ENCODE data around the gene CIB4. TPM values are rescaled to one million over a fixed set of nuclear protein-coding genes. Genes with fewer than 3 reads are reported as not detected.

CIB4 gene
- total RNA-seq, 2 experiments from 2014 or later: not detected

- ATAC-seq (no peak), DNase-seq (no peak)
- CTCF ChIA-PET: no interaction called here
- Mint-ChIP-seq H3K4me1 (no peaks in the 10 kb centered on the region), H3K36me3 (no peaks in the 10 kb centered on the region), H3K27me3 (no peaks in the 10 kb centered on the region), H3K4me3 (no peak overlapping the region), H3K27ac (no peak overlapping the region), H3K9me3 (ENCODE audit: low read depth) (no peaks in the 10 kb centered on the region)
Observed at GRCh38 chr2:26534865-26535662, 106.1 kb downstream of the CIB4 start.

- H3K4me3 Mint-ChIP-seq: no peak overlapping the region
- DNase-seq: no peak
- ATAC-seq: no peak
- no peaks in the 10 kb centered on the region for H3K9me3 Mint-ChIP-seq (ENCODE audit: low read depth)
- no peak overlapping the region for H3K27ac Mint-ChIP-seq
- no peaks in the 10 kb centered on the region for H3K4me1 Mint-ChIP-seq
- CTCF ChIA-PET: no interaction called here
- H3K36me3 Mint-ChIP-seq: no peaks in the 10 kb centered on the region
- H3K27me3 Mint-ChIP-seq: no peaks in the 10 kb centered on the region
Observed at GRCh38 chr2:26534098-26534864, 106.9 kb downstream of the CIB4 start.

- ATAC-seq: no peak
- H3K4me1 Mint-ChIP-seq: no peaks in the 10 kb centered on the region
Observed at GRCh38 chr2:26533661-26534060, 107.5 kb downstream of the CIB4 start.

GRCh38 chr2:26532301-26533250 is 108.6 kb downstream of the CIB4 start:
- H3K4me1 Mint-ChIP-seq: no peaks in the 10 kb centered on the region
- peaks cover 3% of the 10 kb centered on the region for H3K27me3 Mint-ChIP-seq
- H3K9me3 Mint-ChIP-seq (ENCODE audit: low read depth): no peaks in the 10 kb centered on the region
- H3K27ac Mint-ChIP-seq: no peak overlapping the region
- H3K36me3 Mint-ChIP-seq: no peaks in the 10 kb centered on the region
- ATAC-seq (peak; percentile 27), DNase-seq (no peak)
- CTCF ChIA-PET: no interaction called here
- H3K4me3 Mint-ChIP-seq: no peak overlapping the region

More at GRCh38 chr2:26533661-26534060, 107.5 kb downstream of the CIB4 start:
- Mint-ChIP-seq H3K9me3 (ENCODE audit: low read depth) (no peaks in the 10 kb centered on the region), H3K4me3 (no peak overlapping the region), H3K36me3 (no peaks in the 10 kb centered on the region), H3K27me3 (peaks cover 3% of the 10 kb centered on the region), H3K27ac (no peak overlapping the region)
- no peak for DNase-seq
- CTCF ChIA-PET: no interaction called here

Other genes starting within 250 kb of the CIB4 start
- gene DRC1, start 239.4 kb downstream of the CIB4 start, total RNA-seq: not detected
- 100 to 1,000 TPM in 1 of 2 experiments, 10 to 100 TPM in 1; 35.1 to 115 TPM for gene OTOF, start 163.2 kb downstream of the CIB4 start, total RNA-seq
- not detected for gene KCNK3, start 51.4 kb upstream of the CIB4 start, total RNA-seq
- gene SLC35F6, start 122.9 kb upstream of the CIB4 start, total RNA-seq: 10 to 100 TPM; 16.3 to 17.2 TPM
- 10 to 100 TPM; 51.6 to 58.7 TPM for gene CENPA, start 144.7 kb upstream of the CIB4 start, total RNA-seq
- not detected for gene DPYSL5, start 206.8 kb upstream of the CIB4 start, total RNA-seq